NCI-H446 treated with DMSO at 0.1 percent for 48 hours (cell line): ENCODE results near the gene PDE11A.

ENCODE experiments used
- DNase-seq: peaks from one replicate; lab custom pipeline; 2025; lab: John Stamatoyannopoulos, UW

Gene PDE11A

GRCh38 chr2:177598326-177599138 lies 474.0 kb downstream of the PDE11A start:
- DNase-seq = peak; percentile 89

DNA sequence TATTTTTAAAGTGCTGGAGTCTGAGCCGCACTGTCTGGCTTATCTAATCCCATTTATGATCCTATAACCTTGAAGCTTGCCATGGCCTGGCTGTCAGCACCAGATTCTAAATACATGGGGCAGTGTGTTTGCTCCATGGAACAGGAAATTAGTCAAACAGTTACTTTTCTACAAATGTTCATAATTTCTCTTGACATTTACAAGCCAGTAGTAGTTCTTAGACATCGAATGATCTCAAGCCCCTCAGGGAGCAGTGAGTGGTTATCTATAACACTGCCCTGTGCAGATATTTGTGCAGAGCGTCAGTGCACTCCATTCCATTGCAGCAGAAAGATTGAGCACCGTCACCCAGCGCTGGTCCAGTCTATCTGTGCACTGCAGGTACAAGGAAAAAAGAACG lies 474.8 kb downstream of the PDE11A start:
- DNase-seq = no peak

DNA sequence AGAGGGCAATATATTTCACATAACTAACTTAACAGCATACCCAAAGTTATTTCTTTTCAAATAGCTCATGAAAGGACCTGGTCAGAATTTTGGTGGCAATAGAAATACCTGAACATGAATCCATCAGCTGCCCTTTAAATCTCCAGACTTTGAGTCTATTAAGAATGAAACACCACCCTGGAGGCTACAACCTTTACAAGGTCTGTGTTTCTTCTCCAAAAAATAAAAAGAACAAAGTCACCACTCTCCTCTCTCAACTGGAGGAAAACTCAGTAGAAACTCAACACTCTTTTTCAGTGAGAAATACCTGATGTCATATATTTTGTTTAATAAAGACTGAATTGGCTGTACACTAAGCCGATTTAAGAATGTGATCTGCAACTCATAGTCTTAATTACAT lies 475.7 kb downstream of the PDE11A start:
- DNase-seq = no peak

DNA sequence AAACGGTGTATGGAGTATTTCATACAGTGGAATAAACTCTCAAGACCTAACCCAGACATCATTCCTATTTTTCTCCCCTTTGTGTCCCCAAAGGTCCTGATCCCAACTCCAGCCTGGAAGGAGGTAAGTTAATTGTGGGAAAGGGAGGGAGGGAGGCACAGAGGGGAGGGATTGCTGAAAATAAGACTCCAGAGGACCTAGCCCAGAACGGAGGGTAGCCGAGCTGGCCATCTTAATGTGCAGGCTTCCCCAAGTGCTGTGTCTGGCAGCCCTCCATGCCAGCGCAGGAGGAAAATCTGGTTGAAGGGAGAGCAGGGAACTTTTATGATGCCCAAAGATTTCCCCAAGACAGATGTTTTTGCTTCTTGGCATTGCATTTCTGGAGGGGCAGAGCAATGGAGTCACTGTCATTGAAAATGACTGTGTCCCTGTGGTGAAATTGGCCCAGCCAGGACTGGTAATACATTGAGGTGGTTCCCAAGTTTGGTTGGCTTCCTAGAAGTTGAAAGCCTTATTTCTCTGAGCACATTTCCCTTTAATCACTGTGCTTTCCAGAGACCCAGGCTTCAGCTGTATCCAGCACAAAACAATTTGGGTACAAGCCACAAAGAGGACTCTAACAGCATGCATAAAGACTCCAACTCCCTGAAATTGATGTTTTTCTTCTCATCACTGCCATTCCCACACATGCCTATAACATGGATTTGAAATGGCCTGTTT lies 477.3 kb downstream of the PDE11A start:
- no peak for DNase-seq

DNA sequence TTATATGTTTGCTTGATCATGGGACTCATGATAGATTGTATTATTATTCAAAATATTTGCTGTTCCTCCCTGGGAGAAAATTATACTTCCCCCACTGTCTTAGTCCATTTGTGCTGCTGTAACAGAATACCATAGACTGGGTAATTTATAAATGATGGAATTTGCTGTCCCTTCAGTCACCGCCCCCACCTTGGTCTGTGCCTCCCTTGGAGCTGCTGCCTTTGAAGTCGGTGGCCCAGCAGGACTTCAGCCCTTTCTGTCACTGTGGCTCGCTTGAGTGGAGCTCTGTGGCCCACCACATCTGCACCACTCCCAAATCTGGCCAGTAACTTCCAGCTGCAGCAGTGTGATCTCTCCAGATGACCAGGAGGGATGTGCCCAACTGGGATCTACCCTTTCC lies 479.2 kb downstream of the PDE11A start:
- DNase-seq = no peak

DNA sequence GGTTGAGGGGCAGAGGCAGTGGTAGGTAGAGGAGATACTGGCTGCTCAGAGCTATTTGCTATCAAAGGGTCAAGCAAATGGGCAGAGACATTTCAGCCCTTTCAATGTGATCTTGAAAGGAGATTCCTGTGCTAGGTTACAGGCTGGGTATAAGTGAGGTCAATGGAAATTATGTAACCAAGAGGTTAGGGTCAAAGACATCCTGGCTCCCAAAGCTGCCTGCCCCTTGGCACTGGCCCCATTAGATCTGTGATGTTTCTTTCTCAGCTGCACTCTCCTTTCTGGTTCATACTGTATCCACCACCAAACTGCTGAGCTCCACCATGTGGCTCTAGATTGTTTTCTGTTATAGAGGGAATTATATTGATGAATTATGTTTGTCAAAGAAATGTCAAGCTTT lies 479.6 kb downstream of the PDE11A start:
- no peak for DNase-seq

GRCh38 chr2:177592397-177592796 lies 480.2 kb downstream of the PDE11A start:
- no peak for DNase-seq

- no peak for DNase-seq
Measured at GRCh38 chr2:177589186-177589585, 483.4 kb downstream of the PDE11A start.

- peak; percentile 42 for DNase-seq
Measured at GRCh38 chr2:177588671-177589070, 483.9 kb downstream of the PDE11A start.

- DNase-seq = no peak
Measured at GRCh38 chr2:177587371-177587770, 485.2 kb downstream of the PDE11A start.

GRCh38 chr2:177586154-177586553 lies 486.4 kb downstream of the PDE11A start:
- DNase-seq = peak; percentile 33

GRCh38 chr2:177585234-177585863 lies 487.2 kb downstream of the PDE11A start:
- peak; percentile 95 for DNase-seq

DNA sequence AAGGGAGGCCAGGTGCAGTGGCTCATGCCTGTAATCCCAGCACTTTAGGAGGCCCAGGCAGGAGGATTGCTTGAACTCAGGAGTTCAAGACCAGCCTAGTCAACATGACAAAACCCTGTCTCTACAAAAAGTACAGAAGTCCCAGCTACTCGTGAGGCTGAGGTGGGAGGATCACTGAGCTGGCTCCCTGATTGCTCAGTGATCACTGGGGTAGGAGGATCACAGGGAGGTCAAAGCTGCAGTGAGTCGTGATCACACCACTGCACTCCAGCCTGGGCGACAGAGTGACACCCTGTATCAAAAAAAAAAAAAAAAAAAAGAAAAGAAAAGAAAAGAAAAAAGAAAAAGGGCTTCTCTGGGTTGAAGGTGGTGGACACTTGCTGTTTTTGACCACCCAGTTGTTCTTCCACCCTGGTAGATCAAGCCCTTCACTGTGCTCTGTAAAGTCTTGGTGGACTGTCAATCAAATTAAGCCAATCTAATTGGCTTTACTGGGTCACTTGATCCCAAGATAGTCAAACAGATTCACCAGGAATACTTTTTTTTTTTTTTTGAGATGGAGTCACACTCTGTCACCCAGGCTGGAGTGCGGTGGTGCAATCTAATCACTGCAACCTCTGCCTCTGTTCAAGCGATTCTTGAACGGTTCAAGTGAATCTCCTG lies 488.4 kb downstream of the PDE11A start:
- no peak for DNase-seq

DNA sequence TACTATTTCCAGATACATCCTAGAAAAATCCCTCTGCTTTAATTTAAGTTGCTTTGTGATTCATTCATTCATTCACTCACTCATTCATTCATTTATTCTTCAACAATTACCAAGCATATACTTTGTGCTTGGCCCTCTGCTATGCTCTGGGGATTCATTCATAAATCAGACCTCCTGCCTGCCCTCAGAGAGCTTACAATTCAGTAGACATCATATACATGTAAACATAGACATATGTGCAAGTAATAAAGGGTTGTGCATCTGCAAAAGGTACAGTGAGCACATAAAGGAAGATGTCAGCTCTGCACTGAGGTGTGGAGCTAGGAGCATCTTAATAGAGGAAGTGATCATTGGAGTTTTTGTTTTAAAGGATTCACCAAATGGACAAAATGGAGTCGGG lies 490.6 kb downstream of the PDE11A start:
- DNase-seq = no peak

DNA sequence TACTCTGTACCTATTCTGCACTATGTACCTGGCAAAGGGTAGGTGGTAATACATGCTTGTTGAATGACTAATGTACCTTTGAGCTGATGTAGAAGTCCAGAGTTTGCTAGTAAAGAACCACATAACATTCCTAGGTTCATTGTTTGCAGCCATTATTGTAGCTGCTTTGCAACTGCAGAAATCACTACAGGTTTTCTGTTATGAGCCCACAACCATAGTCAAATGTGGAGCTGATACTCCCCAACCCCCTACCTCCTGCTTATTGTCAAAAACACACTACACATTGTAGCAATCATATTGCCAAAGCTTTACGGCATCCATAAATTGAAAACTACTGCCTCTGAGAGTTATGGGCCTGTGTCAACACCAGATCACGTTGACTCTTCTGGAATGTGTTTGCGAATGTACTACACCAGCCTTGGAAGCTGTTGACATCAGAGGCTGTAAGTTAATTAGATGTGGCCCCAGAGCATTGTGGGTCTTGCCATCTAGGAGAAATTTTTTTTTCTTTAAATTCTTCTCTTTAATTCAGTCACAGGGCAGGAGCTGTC lies 493.0 kb downstream of the PDE11A start:
- DNase-seq = no peak

- DNase-seq = no peak
Measured at GRCh38 chr2:177578454-177578853, 494.1 kb downstream of the PDE11A start.

DNA sequence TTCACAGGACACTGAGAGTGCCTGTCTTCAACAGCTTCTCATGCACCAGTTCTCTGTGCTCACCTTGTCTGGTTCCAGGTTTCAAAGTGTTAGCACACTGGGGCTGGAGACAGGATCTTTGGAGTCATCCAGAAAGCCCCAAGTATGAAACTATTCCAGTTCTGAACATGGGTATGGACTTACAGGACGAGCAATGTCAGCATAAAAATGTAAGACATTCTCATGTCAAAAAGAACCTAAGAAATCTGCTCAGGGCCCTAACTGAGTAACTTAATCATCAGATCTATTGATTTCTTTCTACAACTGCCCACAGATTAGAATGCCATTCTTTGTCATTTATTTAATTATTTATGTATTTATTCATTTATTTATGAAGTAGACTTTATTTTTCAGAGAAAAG lies 495.5 kb downstream of the PDE11A start:
- no peak for DNase-seq

DNA sequence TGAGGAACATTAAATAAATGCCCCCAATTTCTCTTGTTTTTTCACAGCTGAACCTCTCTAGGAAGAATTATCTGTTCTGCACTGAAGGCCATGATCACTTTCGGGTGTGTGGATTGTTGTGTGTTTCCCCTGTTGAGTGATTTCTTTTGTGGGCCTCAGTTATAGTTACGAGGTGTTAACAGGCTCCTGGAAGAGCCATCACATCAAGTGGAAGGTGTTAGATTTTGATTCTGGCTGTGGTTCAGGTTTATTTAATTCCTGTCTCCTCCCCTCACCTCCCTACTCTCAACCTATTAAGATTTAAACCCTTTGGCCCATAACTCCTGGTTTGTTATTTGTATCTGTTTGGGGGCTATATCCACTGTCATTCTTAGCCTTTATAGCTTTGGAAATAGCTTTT lies 497.2 kb downstream of the PDE11A start:
- no peak for DNase-seq

GRCh38 chr2:177574356-177574755 lies 498.2 kb downstream of the PDE11A start:
- DNase-seq = no peak
